Right lobe of liver (tissue), 6 donors: ENCODE results near the gene ARGFX. TPM values are rescaled to one million over a fixed set of nuclear protein-coding genes. Genes with fewer than 3 reads are reported as not detected.

Experiments
- ATAC-seq, 4 donors: fragments of 200-7000 bp; cut with Tn5 transposase; one replicate each; pipeline ENCODE4 v1.9.1; 2020; ENCODE audit warnings: mild to moderate bottlenecking in 4 of 4, moderate library complexity in 4 of 4
- DNase-seq, 3 donors: peaks; one replicate each; pipeline ENCODE4 v3.0.0-alpha.2; 2020
- H3K27ac ChIP-seq, 3 donors: fragments of 200-600 bp; one replicate each; pipeline ENCODE4 v1.8.0; 2022
- H3K27me3 ChIP-seq, 2 donors: fragments of 200-600 bp; one replicate each; pipeline ENCODE4 v1.8.0; 2022
- H3K36me3 ChIP-seq, 4 donors: fragments of 200-600 bp; sonication (generic) in 1 of 4; one replicate each; pipeline versions ENCODE4 v1.5.1 to v1.8.0; 2017 to 2022; ENCODE audit warnings: control low read depth in 1 of 4
- H3K4me1 ChIP-seq, 4 donors: fragments of 200-600 bp; sonication (generic) in 1 of 4; one replicate each; pipeline versions ENCODE4 v1.5.1 to v1.8.0; 2017 to 2022; ENCODE audit warnings: control low read depth in 1 of 4
- H3K4me3 ChIP-seq, 3 donors: fragments of 200-600 bp; one replicate each; pipeline ENCODE4 v1.8.0; 2022
- H3K9me3 ChIP-seq, 4 donors: fragments of 200-600 bp; sonication (generic) in 1 of 4; one replicate each; pipeline versions ENCODE4 v1.5.1 to v1.8.0; 2017 to 2022; ENCODE audit warnings: control low read depth in 1 of 4
- POLR2A ChIP-seq: fragments of 450-650 bp; IDR thresholded peaks from one replicate; pipeline ENCODE4 v1.6.1; 2017; ENCODE audit warnings: antibody characterized with exemption, mild to moderate bottlenecking
- WGBS: methylation state at CpG from one replicate; pipeline ENCODE4 v1.1.6; 2018; ENCODE audit warnings: low coverage, low lambda C conversion rate; ENCODE audit not compliant: insufficient coverage; ENCODE audit errors: missing lambda C conversion rate; 5-methylcytosine and 5-hydroxymethylcytosine counted together
- intact Hi-C, 2 donors: fragments of 100-400 bp; cut with DNase I; formaldehyde crosslinking; loops; one replicate each; pipeline versions ENCODE4 v1.11.2 to v1.14.1; 2022
- total RNA-seq, 6 experiments: library from RNA; depleted of rRNA in 2 of 6; stranded (reverse); fragments of >200 nt in 2 of 6; fragmentation: NEBNext Ultra II Directional in 3 of 6; extraction: Animal tissue kit (Norgen Biotek cat#: 25700) in 3 of 6; gene quantifications; one replicate each; pipeline versions ENCODE4 v1.1.0 to v1.2.4, GENCODE V29; 2016 to 2023
- TF ChIP-seq, protein P1 (sequence below), 4 donors: fragments of 200-600 bp in 3 of 4; fragments of 450-650 bp in 1 of 4; IDR thresholded peaks; one replicate each; pipeline versions ENCODE4 v1.5.1 to v1.8.0; 2016 to 2022; ENCODE audit warnings: antibody characterized with exemption in 4 of 4, mild to moderate bottlenecking in 2 of 4
- donor health status: DM: no; HTN: yes; CAD: no.
- donor health status: DM: no; HTN: no; CAD: no.
- donor health status: DM: no; HTN: no; CAD: no.
- donor health status: DM: no; HTN: yes; CAD: no.
- donor health status: DM: no; HTN: yes; CAD: no.

ARGFX gene
- total RNA-seq, 6 experiments from 2014 or later: not detected

DNA sequence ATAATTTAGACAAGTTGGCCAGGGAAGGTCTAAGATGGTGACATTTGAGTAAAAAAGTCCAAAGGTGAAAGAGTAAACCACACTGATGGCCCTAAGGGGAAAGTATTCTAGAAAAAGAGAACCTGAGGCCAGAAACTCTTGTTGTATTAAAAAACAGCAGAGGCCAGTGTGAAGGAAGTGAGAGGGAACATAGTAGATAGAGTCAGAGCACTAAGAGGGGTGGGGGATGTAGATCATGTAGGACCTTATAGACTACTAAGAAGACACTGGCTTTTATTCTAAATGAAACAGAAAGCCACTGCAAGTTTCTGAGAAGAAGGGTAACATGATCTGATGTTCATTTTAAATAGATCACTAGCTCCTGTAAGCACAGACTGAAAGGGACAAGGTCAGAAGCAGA is 36.5 kb upstream of the ARGFX start:
- TF ChIP-seq POLR2A: no peak
- TF ChIP-seq, protein P1, sequence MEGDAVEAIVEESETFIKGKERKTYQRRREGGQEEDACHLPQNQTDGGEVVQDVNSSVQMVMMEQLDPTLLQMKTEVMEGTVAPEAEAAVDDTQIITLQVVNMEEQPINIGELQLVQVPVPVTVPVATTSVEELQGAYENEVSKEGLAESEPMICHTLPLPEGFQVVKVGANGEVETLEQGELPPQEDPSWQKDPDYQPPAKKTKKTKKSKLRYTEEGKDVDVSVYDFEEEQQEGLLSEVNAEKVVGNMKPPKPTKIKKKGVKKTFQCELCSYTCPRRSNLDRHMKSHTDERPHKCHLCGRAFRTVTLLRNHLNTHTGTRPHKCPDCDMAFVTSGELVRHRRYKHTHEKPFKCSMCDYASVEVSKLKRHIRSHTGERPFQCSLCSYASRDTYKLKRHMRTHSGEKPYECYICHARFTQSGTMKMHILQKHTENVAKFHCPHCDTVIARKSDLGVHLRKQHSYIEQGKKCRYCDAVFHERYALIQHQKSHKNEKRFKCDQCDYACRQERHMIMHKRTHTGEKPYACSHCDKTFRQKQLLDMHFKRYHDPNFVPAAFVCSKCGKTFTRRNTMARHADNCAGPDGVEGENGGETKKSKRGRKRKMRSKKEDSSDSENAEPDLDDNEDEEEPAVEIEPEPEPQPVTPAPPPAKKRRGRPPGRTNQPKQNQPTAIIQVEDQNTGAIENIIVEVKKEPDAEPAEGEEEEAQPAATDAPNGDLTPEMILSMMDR (IDR thresholded peaks at IDR 0.05): no peak
- Histone ChIP-seq H3K27ac (no peak overlapping the region), H3K4me3 (no peak overlapping the region), H3K27me3 (no peaks in the 10 kb centered on the region), H3K4me1 (no peaks in the 10 kb centered on the region), H3K36me3 (no peaks in the 10 kb centered on the region), H3K9me3 (no peaks in the 10 kb centered on the region)
- DNase-seq: no peak
- intact Hi-C loops: no loop called here
- no peak for ATAC-seq

DNA sequence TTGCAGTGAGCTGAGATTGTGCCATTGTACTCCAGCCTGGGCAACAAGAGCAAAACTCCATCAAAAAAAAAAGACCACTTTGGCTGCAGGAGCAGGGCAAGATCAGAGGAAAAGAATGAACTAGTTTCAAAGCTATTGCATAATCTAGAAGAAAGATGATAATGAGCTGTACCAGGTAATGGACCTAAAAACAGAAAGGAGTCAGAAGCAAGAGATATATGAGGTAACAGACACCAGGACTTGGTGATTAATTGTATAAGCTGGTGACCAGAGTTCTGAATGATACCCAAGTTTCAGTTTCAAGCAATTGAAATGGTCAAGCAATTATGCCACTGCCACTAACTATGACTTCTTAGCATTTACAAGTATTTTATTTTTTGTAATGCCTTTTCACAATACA is 24.8 kb upstream of the ARGFX start:
- no peak for ATAC-seq
- DNase-seq: no peak
- H3K27me3 ChIP-seq: no peaks in the 10 kb centered on the region
- H3K27ac ChIP-seq: no peak overlapping the region
- peaks cover 0 to 7% (median 0%) of the 10 kb centered on the region in 4 donors for H3K4me1 ChIP-seq
- H3K4me3 ChIP-seq: no peak overlapping the region
- no peaks in the 10 kb centered on the region for H3K9me3 ChIP-seq
- intact Hi-C loops: no loop called here
- no peaks in the 10 kb centered on the region for H3K36me3 ChIP-seq
- TF ChIP-seq POLR2A: no peak
- TF ChIP-seq, protein P1 (IDR thresholded peaks at IDR 0.05): no peak

DNA sequence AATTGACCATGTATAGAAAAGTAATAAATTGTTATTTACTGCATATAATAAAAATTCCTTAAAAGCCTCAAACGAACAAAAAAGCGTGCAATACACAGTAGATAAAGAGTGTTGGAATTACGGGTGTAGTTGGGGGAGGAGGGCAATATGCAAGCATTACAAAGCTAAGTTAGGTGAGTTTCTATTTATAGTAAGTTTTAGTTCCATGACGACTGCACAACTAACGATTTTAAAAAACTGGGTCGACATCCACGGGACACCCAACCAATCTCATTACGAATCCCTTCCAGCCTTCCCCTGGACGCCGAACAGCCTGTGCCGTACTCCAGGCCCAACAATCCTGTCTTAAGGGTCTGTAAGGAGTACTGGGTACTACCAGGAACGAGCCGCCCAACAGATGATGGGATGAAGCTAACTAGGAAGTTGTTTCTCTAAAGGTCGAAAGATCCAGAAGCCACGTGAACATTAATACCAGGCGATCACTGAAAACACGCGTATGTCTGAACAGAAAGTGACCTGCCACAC is 22.6 kb upstream of the ARGFX start:
- ATAC-seq (no peak), DNase-seq (no peak)
- TF ChIP-seq, protein P1 (IDR thresholded peaks at IDR 0.05): no peak
- TF ChIP-seq POLR2A: no peak
- 2% methylated on average over 15 of the region's 18 CpGs for WGBS
- peaks cover 0 to 7% (median 0%) of the 10 kb centered on the region in 4 donors for H3K4me1 ChIP-seq
- H3K9me3 ChIP-seq: no peaks in the 10 kb centered on the region
- intact Hi-C loops: no loop called here
- no peaks in the 10 kb centered on the region for H3K27me3 ChIP-seq
- H3K4me3 ChIP-seq: peak overlapping the region; percentile 54 to 67 (median 62)
- no peaks in the 10 kb centered on the region for H3K36me3 ChIP-seq
- H3K27ac ChIP-seq: no peak overlapping the region

DNA sequence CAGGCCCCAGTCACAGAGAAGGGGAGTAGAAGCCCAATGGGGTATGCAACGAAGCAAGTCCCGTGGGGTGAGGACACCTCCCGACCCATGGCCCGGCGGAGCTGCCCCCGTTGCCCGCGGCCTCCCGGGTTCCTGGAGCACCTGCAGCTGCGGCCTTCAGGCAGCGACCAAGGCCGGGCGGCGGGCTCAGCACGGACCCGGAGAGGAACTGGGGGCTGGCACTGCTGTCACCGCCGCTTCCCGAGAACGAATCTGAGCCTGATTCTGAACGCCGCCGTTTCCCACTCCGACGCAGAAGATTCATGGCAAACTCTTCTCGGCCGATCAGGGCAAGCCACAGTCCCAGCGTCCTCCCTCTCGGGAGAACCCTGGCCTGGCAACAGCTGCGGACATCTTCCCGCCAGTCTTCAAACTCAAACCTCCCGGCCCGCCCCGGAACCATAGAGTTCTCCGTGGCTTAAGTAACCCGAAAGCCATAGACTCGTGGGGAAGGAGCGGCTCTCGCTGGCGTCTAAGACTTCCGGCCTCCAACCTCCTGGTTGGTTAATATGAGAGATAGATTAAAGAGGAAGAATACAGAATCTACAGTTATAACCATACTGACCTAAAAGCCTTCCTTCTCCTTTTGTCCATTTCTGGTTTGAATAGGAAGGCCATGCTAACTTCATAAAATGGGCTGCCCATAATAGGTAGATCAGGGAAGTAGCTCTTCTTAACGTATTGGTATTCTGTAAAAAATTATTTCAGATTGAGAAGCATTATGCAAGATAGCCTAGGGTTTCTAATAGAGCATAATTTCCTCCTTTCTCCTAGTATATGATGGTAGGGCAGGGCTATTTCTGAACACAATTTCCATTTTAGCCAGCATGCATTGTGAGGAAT is 21.9 kb upstream of the ARGFX start, which contains the start of gene POLQ:
POLQ (minus strand) TSS at position 415 of the 882 bp plus-strand sequence; CDS start at position 304, 111 bp downstream.
- no peaks in the 10 kb centered on the region for H3K36me3 ChIP-seq
- H3K4me3 ChIP-seq: peak within 1 kb of the TSS; percentile 54 to 67 (median 62)
- intact Hi-C loops: no loop called here
- H3K27me3 ChIP-seq: no peaks in the 10 kb centered on the region
- H3K9me3 ChIP-seq: no peaks in the 10 kb centered on the region
- ATAC-seq (peak; percentile 99 to 100 (median 99)), DNase-seq (peak; percentile 89 to 93 (median 93))
- no peak for TF ChIP-seq POLR2A
- TF ChIP-seq, protein P1 (IDR thresholded peaks at IDR 0.05): no peak
- peak within 1 kb of the TSS; percentile 66 to 76 (median 70) for H3K27ac ChIP-seq
- WGBS: 2% methylated on average over 11 of the region's 42 CpGs
- H3K4me1 ChIP-seq: peaks cover 0 to 7% (median 0%) of the 10 kb centered on the region in 4 donors
